Thyroid gland (tissue), 4 donors: ENCODE data around the gene HIVEP3. TPM values are rescaled to one million over a fixed set of nuclear protein-coding genes. Genes with fewer than 3 reads are reported as not detected.

Source experiments
- DNase-seq, 2 donors: peaks; one replicate each; pipeline ENCODE4 v3.0.0-alpha.2; 2019
- H3K27ac ChIP-seq, 3 donors: fragments of 200-600 bp; sonication (generic); 1 replicate in 2 of 3; 2 replicates in 1 of 3; pipeline ENCODE4 v1.5.1; 2016 to 2019; ENCODE audit warnings: mild to moderate bottlenecking in 1 of 3, moderate library complexity in 1 of 3
- H3K27me3 ChIP-seq: fragments of 200-600 bp; sonication (generic); one replicate; pipeline ENCODE4 v1.5.1; 2019
- H3K36me3 ChIP-seq, 2 donors: fragments of 200-600 bp; sonication (generic); one replicate each; pipeline ENCODE4 v1.5.1; 2016 to 2019
- H3K4me1 ChIP-seq, 2 donors: fragments of 200-600 bp; sonication (generic); one replicate each; pipeline ENCODE4 v1.5.1; 2017 to 2019
- H3K4me3 ChIP-seq, 3 donors: fragments of 200-600 bp; sonication (generic); replicated peaks in 1 of 3; 1 replicate in 2 of 3; 2 replicates in 1 of 3; pipeline ENCODE4 v1.5.1; 2016; ENCODE audit warnings: mild to moderate bottlenecking in 1 of 3
- H3K9me3 ChIP-seq: fragments of 200-600 bp; sonication (generic); one replicate; pipeline ENCODE4 v1.5.1; 2017
- POLR2A ChIP-seq, 2 donors: fragments of 450-650 bp; IDR thresholded peaks; one replicate each; pipeline ENCODE4 v1.6.1; 2017; ENCODE audit warnings: antibody characterized with exemption in 2 of 2, mild to moderate bottlenecking in 2 of 2, moderate library complexity in 1 of 2
- WGBS, 2 donors: methylation state at CpG; one replicate each; pipeline ENCODE4 v1.1.5; 2017; 5-methylcytosine and 5-hydroxymethylcytosine counted together
- intact Hi-C: fragments of 100-400 bp; cut with DNase I; formaldehyde crosslinking; loops from one replicate; pipeline ENCODE4 v1.15.1; 2023
- total RNA-seq, 4 donors: library from RNA; depleted of rRNA; stranded (reverse); fragments of >200 nt; gene quantifications; one replicate each; pipeline ENCODE4 v1.2.3, GENCODE V29; 2016
- TF ChIP-seq, protein P1 (sequence below), 6 experiments: fragments of 200-600 bp in 3 of 6; fragments of 450-650 bp in 3 of 6; sonication (generic) in 3 of 6; IDR thresholded peaks; one replicate each; pipeline ENCODE4 v1.5.1; 2016 to 2019; ENCODE audit warnings: antibody characterized with exemption in 6 of 6, mild to moderate bottlenecking in 2 of 6, inconsistent platforms in 1 of 6, moderate library complexity in 1 of 6

The HIVEP3 gene
- total RNA-seq, 4 donors from 2014 or later = 9.7 to 13.5 (median 12.5) TPM

DNA sequence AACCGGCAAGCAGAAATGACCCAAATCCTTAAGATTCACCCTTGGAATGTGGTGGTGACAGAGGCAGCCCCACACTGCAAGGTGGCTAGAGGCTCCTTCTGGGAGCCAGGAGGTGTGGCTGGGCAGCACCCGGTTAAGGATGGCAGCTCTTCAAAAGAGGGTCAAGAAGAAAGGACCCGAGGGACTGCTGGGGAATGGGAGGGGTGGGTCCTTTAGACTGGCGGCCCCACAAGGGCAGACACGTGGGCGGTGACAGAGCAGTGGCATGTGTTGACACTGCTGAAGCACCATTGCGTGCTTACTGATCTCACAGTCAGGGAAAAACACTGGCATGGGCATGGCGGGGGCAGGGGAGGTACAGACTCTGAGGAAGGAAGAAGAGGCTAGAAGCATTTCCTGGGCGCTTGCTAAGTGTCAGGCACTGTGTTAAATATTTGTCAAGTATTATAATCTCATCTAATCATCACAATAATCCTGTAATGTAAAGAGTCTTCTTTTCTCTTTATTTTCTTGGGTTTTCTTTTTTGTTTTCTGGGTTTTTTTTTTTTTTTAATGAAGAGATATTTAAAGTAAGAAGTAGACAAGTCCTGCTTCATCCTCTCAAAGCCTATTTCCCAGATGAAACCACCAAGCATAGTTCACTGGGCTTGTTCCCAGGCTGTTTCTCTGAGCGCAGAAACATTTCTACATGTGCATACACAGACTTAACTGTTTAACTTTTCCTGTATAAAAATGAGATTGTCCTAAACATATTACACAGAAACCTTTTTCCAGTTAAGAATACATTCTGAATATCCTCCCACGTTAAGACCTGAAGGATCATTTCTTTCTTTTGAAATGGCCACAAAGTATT, 268.5 kb downstream of the HIVEP3 start:
- 19 to 25% methylated on average over 11 of the region's 11 CpGs for WGBS, 2 donors
- DNase-seq = peak; percentile 95 to 97
- H3K27me3 ChIP-seq = no peaks in the 10 kb centered on the region
- H3K36me3 ChIP-seq = no peaks in the 10 kb centered on the region
- H3K27ac ChIP-seq = peak overlapping the region; percentile 50 to 67 (median 58)
- TF ChIP-seq, protein P1, sequence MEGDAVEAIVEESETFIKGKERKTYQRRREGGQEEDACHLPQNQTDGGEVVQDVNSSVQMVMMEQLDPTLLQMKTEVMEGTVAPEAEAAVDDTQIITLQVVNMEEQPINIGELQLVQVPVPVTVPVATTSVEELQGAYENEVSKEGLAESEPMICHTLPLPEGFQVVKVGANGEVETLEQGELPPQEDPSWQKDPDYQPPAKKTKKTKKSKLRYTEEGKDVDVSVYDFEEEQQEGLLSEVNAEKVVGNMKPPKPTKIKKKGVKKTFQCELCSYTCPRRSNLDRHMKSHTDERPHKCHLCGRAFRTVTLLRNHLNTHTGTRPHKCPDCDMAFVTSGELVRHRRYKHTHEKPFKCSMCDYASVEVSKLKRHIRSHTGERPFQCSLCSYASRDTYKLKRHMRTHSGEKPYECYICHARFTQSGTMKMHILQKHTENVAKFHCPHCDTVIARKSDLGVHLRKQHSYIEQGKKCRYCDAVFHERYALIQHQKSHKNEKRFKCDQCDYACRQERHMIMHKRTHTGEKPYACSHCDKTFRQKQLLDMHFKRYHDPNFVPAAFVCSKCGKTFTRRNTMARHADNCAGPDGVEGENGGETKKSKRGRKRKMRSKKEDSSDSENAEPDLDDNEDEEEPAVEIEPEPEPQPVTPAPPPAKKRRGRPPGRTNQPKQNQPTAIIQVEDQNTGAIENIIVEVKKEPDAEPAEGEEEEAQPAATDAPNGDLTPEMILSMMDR (IDR thresholded peaks at IDR 0.05) = no peak
- peak in 1 of 2 donors; percentile 55 for TF ChIP-seq POLR2A (IDR thresholded peaks at IDR 0.05)
- H3K4me3 ChIP-seq = no peak overlapping the region
- H3K9me3 ChIP-seq = no peaks in the 10 kb centered on the region
- peaks cover 15 to 17% of the 10 kb centered on the region in 2 donors for H3K4me1 ChIP-seq
- intact Hi-C loops = no loop called here

DNA sequence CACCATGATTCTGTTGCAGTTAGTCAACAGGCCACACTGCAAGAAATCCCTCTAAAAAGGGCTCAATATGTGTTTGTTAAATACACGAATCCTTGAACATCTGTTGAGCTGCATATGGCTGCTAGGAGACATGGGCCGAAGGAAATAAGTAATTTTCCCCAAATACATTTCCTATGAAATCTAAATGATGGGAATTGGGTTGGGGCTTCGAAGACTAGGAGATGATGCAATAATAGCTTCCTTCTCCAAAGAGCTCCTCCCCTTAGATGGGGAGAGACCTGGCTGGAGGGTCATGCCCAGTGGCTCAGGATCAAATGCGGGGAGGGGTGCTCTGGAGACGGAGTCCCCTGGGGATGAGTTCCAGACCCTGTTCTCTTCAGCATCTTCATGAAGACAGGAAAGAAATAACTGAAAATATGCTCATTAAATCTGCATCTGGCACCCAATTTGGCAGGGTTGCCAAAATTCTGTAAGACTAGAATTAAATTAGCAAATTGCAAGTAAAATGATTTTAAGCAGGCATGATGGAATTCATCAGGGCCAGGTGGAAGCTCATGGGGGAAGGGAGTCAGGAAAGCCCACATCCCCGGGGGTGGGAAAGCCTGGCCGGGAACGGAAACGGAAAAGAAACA, 269.2 kb downstream of the HIVEP3 start:
- H3K27me3 ChIP-seq = no peaks in the 10 kb centered on the region
- intact Hi-C loops = no loop called here
- H3K4me1 ChIP-seq = peaks cover 15 to 17% of the 10 kb centered on the region in 2 donors
- no peaks in the 10 kb centered on the region for H3K9me3 ChIP-seq
- TF ChIP-seq POLR2A (IDR thresholded peaks at IDR 0.05) = no peak
- TF ChIP-seq, protein P1 (IDR thresholded peaks at IDR 0.05) = no peak
- WGBS, 2 donors = 51 to 56% methylated on average over 9 of the region's 9 CpGs
- no peaks in the 10 kb centered on the region for H3K36me3 ChIP-seq
- H3K27ac ChIP-seq = peak overlapping the region; percentile 50 to 67 (median 58)
- no peak overlapping the region for H3K4me3 ChIP-seq
- DNase-seq = peak in 1 of 2 donors; percentile 13

DNA sequence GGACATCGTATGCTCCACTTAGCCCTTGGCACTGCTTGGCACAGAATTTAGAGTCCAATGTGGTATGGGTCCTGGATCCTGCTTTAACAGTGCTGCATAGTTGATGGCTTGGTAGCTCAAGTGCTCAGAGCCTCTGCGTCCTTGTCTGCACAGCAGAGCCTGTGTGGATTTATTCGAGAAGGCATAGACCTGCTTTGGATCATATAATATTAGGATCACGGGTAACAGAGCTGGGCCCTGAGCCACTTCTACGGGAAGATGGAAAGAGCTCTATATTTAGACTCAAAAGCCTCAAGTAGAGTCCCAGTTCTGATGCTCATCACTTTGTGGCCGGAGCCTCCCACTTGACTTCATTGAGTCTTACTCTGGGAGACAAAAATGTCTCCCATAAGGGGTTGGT, 269.9 kb downstream of the HIVEP3 start:
- H3K4me3 ChIP-seq = no peak overlapping the region
- no peak for TF ChIP-seq POLR2A (IDR thresholded peaks at IDR 0.05)
- TF ChIP-seq, protein P1 (IDR thresholded peaks at IDR 0.05) = no peak
- H3K27me3 ChIP-seq = no peaks in the 10 kb centered on the region
- DNase-seq = no peak
- H3K27ac ChIP-seq = no peak overlapping the region
- intact Hi-C loops = no loop called here
- peaks cover 15 to 17% of the 10 kb centered on the region in 2 donors for H3K4me1 ChIP-seq
- no peaks in the 10 kb centered on the region for H3K36me3 ChIP-seq
- WGBS, 2 donors = 93 to 96% methylated on average over 6 of the region's 6 CpGs
- no peaks in the 10 kb centered on the region for H3K9me3 ChIP-seq

DNA sequence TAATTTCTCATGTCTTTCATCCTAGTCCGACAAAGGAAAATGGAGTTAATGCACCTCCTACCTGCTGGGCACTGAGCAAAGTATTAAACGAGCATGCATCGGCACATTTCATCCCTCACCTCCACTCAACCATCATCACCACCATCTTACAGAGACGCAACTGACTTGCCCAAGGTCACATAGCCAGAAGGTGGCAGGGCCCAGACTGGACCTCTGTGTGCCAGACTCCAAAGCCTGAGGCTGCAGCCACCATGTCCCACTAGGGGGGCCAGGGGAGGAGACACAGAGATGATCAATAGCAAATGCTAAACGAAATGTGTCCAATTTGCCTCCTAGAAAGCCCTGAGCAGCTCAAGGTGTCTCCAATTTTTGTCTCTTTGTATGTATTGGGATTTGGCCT, 270.5 kb downstream of the HIVEP3 start:
- H3K36me3 ChIP-seq = no peaks in the 10 kb centered on the region
- WGBS, 2 donors = 98 to 99% methylated on average over 5 of the region's 5 CpGs
- no peaks in the 10 kb centered on the region for H3K9me3 ChIP-seq
- peaks cover 15 to 17% of the 10 kb centered on the region in 2 donors for H3K4me1 ChIP-seq
- H3K27me3 ChIP-seq = no peaks in the 10 kb centered on the region
- H3K27ac ChIP-seq = no peak overlapping the region
- intact Hi-C loops = no loop called here
- TF ChIP-seq POLR2A (IDR thresholded peaks at IDR 0.05) = no peak
- TF ChIP-seq, protein P1 (IDR thresholded peaks at IDR 0.05) = no peak
- H3K4me3 ChIP-seq = no peak overlapping the region
- no peak for DNase-seq
